OCI-LY1 (cell line): ENCODE measurements around the gene CALY.

ENCODE experiments used
- EZH2 ChIP-seq: fragments of 200-600 bp; sonication (generic), shearing (Covaris generic); IDR thresholded peaks from 2 replicates; pipeline ENCODE4 v1.8.0; 2017; ENCODE audit warnings: borderline replicate concordance, mixed run types, mild to moderate bottlenecking, antibody characterized with exemption, low read length, moderate library complexity, mixed read lengths
- TF ChIP-seq, protein P1 (sequence below): fragments of 200-600 bp; sonication (generic), shearing (Covaris generic); IDR thresholded peaks from 2 replicates; pipeline ENCODE4 v1.5.1; 2017; ENCODE audit warnings: mild to moderate bottlenecking, antibody characterized with exemption, low read length, moderate library complexity, mixed read lengths

DNA sequence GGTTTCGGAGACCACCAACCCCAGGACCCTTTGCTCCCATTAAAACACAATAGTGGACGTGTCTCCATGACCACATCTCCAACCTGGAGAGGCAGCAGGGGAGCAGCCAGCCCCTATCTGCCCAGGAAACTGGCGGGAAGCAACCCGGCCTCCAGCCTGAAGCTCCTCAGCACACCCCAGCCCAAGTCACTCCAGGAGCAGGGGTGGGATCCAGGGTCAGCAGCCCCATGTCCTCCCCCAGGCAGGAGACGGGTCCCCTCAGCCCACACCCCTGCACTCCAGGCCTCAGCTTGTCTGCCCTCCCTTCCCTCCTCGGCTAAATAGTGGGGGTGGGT, 60.6 kb downstream of the CALY start:
- TF ChIP-seq, protein P1, sequence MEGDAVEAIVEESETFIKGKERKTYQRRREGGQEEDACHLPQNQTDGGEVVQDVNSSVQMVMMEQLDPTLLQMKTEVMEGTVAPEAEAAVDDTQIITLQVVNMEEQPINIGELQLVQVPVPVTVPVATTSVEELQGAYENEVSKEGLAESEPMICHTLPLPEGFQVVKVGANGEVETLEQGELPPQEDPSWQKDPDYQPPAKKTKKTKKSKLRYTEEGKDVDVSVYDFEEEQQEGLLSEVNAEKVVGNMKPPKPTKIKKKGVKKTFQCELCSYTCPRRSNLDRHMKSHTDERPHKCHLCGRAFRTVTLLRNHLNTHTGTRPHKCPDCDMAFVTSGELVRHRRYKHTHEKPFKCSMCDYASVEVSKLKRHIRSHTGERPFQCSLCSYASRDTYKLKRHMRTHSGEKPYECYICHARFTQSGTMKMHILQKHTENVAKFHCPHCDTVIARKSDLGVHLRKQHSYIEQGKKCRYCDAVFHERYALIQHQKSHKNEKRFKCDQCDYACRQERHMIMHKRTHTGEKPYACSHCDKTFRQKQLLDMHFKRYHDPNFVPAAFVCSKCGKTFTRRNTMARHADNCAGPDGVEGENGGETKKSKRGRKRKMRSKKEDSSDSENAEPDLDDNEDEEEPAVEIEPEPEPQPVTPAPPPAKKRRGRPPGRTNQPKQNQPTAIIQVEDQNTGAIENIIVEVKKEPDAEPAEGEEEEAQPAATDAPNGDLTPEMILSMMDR: no peak
- no peak for TF ChIP-seq EZH2
